PC-9 (cell line): ENCODE data around the gene DDX17. TPM values are rescaled to one million over a fixed set of nuclear protein-coding genes. Genes with fewer than 3 reads are reported as not detected.

Experiments
- BruUV-seq: library from RNA; stranded (reverse); fragments of 400-500 nt; replicated peaks from 2 replicates; lab custom pipeline; 2021; lab: Mats Ljungman, UMichigan
- CTCF ChIA-PET: fragments of 300-600 bp; sonication (Branson Sonifier 250); formaldehyde crosslinking; loops from one replicate; lab custom pipeline; 2022; ENCODE audit warnings: antibody characterized with exemption; lab: Charles Lee
- POLR2A ChIA-PET: fragments of 300-600 bp; sonication (Branson Sonifier 250); formaldehyde crosslinking; loops from one replicate; lab custom pipeline; 2022; ENCODE audit warnings: antibody characterized with exemption; ENCODE audit not compliant: unreplicated experiment; lab: Charles Lee
- DNase-seq, 2 experiments: peaks; one replicate each; pipeline versions ENCODE4 v3.0.0 to v3.0.0-alpha.2; 2015 to 2022; ENCODE audit warnings: mixed read lengths in 1 of 2
- H2AFZ ChIP-seq: fragments of 200-600 bp; sonication (generic); 2 replicates; pipeline ENCODE4 v1.8.1; 2017; ENCODE audit warnings: antibody characterized with exemption
- H3F3A ChIP-seq: fragments of 200-600 bp; sonication (generic); 2 replicates; pipeline ENCODE4 v1.8.1; 2017; ENCODE audit warnings: antibody characterized with exemption, mild to moderate bottlenecking, low read depth; ENCODE audit not compliant: insufficient read depth
- H3K27ac ChIP-seq: fragments of 200-600 bp; sonication (generic); 2 replicates; pipeline ENCODE4 v1.6.1; 2016; ENCODE audit warnings: mixed run types
- H3K27me3 ChIP-seq: fragments of 200-600 bp; sonication (generic); 2 replicates; pipeline ENCODE4 v1.6.1; 2016; ENCODE audit warnings: low read depth, mixed run types; ENCODE audit not compliant: insufficient read depth
- H3K36me3 ChIP-seq: fragments of 200-600 bp; sonication (generic); 2 replicates; pipeline ENCODE4 v1.6.1; 2016; ENCODE audit warnings: low read depth, mixed run types
- H3K4me1 ChIP-seq: fragments of 200-600 bp; sonication (generic); replicated peaks from 2 replicates; pipeline ENCODE4 v1.6.1; 2016; ENCODE audit warnings: mixed run types; ENCODE audit not compliant: insufficient read depth
- H3K4me2 ChIP-seq: fragments of 200-600 bp; sonication (generic); 2 replicates; pipeline ENCODE4 v1.6.1; 2017; ENCODE audit warnings: mixed run types
- H3K4me3 ChIP-seq: fragments of 200-600 bp; sonication (generic); 2 replicates; pipeline ENCODE4 v1.6.1; 2016; ENCODE audit warnings: mixed run types
- H3K79me2 ChIP-seq: fragments of 200-600 bp; sonication (generic); 2 replicates; pipeline ENCODE4 v1.6.1; 2017; ENCODE audit warnings: low read depth, mixed run types
- H3K9me2 ChIP-seq: fragments of 200-600 bp; sonication (generic); 2 replicates; pipeline ENCODE4 v1.8.1; 2017; ENCODE audit warnings: mild to moderate bottlenecking; ENCODE audit not compliant: insufficient read depth
- H3K9me3 ChIP-seq: fragments of 200-600 bp; sonication (generic); 2 replicates; pipeline ENCODE4 v1.8.1; 2016; ENCODE audit warnings: low read depth; ENCODE audit not compliant: insufficient read depth
- H4K20me1 ChIP-seq: fragments of 200-600 bp; sonication (generic); 2 replicates; pipeline ENCODE4 v1.8.1; 2017; ENCODE audit not compliant: insufficient read depth
- EZH2 ChIP-seq: fragments of 200-600 bp; sonication (generic); IDR thresholded peaks from 2 replicates; pipeline ENCODE4 v1.8.0; 2017; ENCODE audit warnings: antibody characterized with exemption, low read depth
- intact Hi-C: fragments of 100-400 bp; cut with micrococcal nuclease; formaldehyde crosslinking; loops from one replicate; pipeline ENCODE4 v1.10.0; 2022; ENCODE audit not compliant: unreplicated experiment
- total RNA-seq: library from RNA; stranded (reverse); gene quantifications from 2 replicates; pipeline ENCODE4 v1.2.3, GENCODE V29; 2021
- TF ChIP-seq, protein P1 (sequence below): fragments of 200-600 bp; sonication (generic); conservative IDR thresholded peaks from 2 replicates; pipeline ENCODE4 v1.6.1; 2017; ENCODE audit warnings: mixed run types, antibody characterized with exemption, mild to moderate bottlenecking, moderate library complexity

Gene DDX17
- total RNA-seq, 1 experiment from 2014 or later, result 511 TPM

DNA sequence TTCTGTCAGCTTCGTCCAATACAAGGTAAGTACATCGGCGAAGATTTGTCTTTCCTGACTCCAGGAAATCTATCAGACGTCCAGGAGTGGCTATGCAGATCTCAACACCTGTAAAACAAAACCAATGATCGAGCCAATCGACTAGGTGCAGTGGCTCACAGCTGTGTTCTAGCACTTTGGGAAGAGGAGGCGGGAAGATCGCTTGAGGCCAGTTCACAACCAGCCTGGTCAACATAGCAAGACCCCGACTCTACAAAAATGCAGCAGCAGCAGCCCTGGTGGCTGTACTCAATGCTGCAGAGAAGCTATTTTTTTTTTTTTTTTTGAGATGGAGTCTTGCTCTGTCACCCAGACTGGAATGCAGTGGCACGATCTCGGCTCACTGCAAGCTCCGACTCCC is 11.2 kb downstream of the DDX17 start:
- Histone ChIP-seq H3K4me1 (no peaks in the 10 kb centered on the region), H3K9me3 (no peaks in the 10 kb centered on the region), H3F3A (peaks cover 94% of the 10 kb centered on the region), H4K20me1 (peaks cover 87% of the 10 kb centered on the region), H3K27me3 (no peaks in the 10 kb centered on the region), H3K36me3 (peaks cover 97% of the 10 kb centered on the region), H3K4me3 (no peak overlapping the region), H3K27ac (no peak overlapping the region), H3K9me2 (no peaks in the 10 kb centered on the region), H3K4me2 (no peak overlapping the region), H2AFZ (no peak overlapping the region), H3K79me2 (peaks cover 65% of the 10 kb centered on the region)
- intact Hi-C loops, result no loop called here
- DNase-seq, result peak in 1 of 2 experiments; percentile 15
- ChIA-PET CTCF (no interaction called here), POLR2A (interaction anchor here (0.7 kb wide), 1 partner anchor 75 kb away, joined by 3 read pairs; no protein-coding TSS in a partner anchor)
- no peak for TF ChIP-seq EZH2
- TF ChIP-seq, protein P1, sequence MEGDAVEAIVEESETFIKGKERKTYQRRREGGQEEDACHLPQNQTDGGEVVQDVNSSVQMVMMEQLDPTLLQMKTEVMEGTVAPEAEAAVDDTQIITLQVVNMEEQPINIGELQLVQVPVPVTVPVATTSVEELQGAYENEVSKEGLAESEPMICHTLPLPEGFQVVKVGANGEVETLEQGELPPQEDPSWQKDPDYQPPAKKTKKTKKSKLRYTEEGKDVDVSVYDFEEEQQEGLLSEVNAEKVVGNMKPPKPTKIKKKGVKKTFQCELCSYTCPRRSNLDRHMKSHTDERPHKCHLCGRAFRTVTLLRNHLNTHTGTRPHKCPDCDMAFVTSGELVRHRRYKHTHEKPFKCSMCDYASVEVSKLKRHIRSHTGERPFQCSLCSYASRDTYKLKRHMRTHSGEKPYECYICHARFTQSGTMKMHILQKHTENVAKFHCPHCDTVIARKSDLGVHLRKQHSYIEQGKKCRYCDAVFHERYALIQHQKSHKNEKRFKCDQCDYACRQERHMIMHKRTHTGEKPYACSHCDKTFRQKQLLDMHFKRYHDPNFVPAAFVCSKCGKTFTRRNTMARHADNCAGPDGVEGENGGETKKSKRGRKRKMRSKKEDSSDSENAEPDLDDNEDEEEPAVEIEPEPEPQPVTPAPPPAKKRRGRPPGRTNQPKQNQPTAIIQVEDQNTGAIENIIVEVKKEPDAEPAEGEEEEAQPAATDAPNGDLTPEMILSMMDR, result no peak
- BruUV-seq, result no TSS peak

DNA sequence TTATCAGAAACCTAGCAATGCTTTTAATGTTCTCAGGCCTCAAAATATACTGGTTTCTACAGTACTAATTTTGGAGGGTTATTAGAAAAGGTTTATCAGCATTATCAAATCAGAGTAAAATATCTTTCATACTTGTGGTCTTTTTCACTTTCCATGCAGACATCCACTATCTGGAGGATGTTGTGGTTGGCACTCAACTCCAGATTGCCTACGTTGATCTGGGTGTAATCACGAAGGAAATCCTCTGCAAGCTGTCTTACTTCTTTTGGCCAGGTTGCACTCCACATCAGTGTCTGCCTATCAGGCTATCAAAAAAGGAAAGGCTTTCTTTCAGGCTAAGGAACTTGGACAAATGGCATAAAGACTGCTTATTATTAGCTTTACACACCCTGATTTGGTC is 11.6 kb downstream of the DDX17 start:
- intact Hi-C loops, result no loop called here
- peaks cover 97% of the 10 kb centered on the region for H3K36me3 ChIP-seq

GRCh38 chr22:38491707-38492348 is 14.3 kb downstream of the DDX17 start:
- peaks cover 87% of the 10 kb centered on the region for H4K20me1 ChIP-seq
- peak in 1 of 2 experiments; percentile 28 for DNase-seq
- intact Hi-C loops, result no loop called here
- TF ChIP-seq, protein P1, result no peak
- no peak for TF ChIP-seq EZH2
- no peak overlapping the region for H3K4me2 ChIP-seq
- no peak overlapping the region for H3K4me3 ChIP-seq
- H3K36me3 ChIP-seq, result peaks cover 96% of the 10 kb centered on the region
- POLR2A ChIA-PET, result interaction anchor here (0.6 kb wide), 1 partner anchor 434 kb away, joined by 5 read pairs; no protein-coding TSS in a partner anchor
- peaks cover 41% of the 10 kb centered on the region for H3K79me2 ChIP-seq
- no peaks in the 10 kb centered on the region for H3K9me2 ChIP-seq
- CTCF ChIA-PET, result interaction anchor here (0.5 kb wide), 1 partner anchor 79 kb away, joined by 3 read pairs; no protein-coding TSS in a partner anchor
- H3K27ac ChIP-seq, result no peak overlapping the region
- no peaks in the 10 kb centered on the region for H3K4me1 ChIP-seq
- no peak overlapping the region for H2AFZ ChIP-seq
- peaks cover 91% of the 10 kb centered on the region for H3F3A ChIP-seq
- no peaks in the 10 kb centered on the region for H3K27me3 ChIP-seq
- no TSS peak for BruUV-seq
- no peaks in the 10 kb centered on the region for H3K9me3 ChIP-seq

More for the DNA sequence above, 11.6 kb downstream of the DDX17 start:
- Histone ChIP-seq H3K4me3 (no peak overlapping the region), H3K9me2 (no peaks in the 10 kb centered on the region), H3K27me3 (no peaks in the 10 kb centered on the region), H4K20me1 (peaks cover 87% of the 10 kb centered on the region), H3K9me3 (no peaks in the 10 kb centered on the region), H2AFZ (no peak overlapping the region), H3K4me1 (no peaks in the 10 kb centered on the region), H3K4me2 (no peak overlapping the region), H3K27ac (no peak overlapping the region), H3K79me2 (peaks cover 65% of the 10 kb centered on the region), H3F3A (peaks cover 94% of the 10 kb centered on the region)
- TF ChIP-seq, protein P1, result no peak
- TF ChIP-seq EZH2, result no peak
- BruUV-seq, result no TSS peak
- DNase-seq, result no peak
- POLR2A ChIA-PET, result interaction anchor here (0.7 kb wide), 1 partner anchor 74 kb away, joined by 3 read pairs; no protein-coding TSS in a partner anchor
- CTCF ChIA-PET, result no interaction called here
